ENCODE results near the gene BCL2L12. TPM values are rescaled to one million over a fixed set of nuclear protein-coding genes. Genes with fewer than 3 reads are reported as not detected.

The BCL2L12 gene
- total and polyA plus RNA-seq, 9 donors = 6.7 to 21.0 (median 15.6) TPM

DNA sequence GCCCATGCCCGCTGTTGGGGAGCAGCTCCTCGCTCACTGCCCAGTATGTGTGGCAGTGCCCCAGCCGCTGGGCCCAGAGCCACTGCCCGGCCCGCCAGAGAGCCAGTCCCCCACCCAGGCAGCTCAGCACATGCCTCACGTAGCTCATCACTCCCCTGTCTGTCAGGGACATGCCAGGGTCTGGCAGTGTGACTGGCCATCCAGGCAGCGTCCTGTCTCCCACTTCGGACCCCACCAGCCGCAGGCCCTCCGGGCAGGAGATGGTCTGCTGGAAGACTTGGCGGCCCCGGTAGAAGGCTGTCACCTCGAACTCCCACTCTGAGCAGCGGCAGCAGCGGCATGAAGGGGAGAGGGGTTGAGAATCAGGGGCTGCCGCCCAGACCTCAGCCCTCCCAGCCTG lies 3.7 kb upstream of the BCL2L12 start:
- H3K4me3 ChIP-seq = no peak overlapping the region
- TF ChIP-seq POLR2A (IDR thresholded peaks at IDR 0.05) (no peak), EP300 (IDR thresholded peaks at IDR 0.05) (no peak)
- TF ChIP-seq, protein P1, sequence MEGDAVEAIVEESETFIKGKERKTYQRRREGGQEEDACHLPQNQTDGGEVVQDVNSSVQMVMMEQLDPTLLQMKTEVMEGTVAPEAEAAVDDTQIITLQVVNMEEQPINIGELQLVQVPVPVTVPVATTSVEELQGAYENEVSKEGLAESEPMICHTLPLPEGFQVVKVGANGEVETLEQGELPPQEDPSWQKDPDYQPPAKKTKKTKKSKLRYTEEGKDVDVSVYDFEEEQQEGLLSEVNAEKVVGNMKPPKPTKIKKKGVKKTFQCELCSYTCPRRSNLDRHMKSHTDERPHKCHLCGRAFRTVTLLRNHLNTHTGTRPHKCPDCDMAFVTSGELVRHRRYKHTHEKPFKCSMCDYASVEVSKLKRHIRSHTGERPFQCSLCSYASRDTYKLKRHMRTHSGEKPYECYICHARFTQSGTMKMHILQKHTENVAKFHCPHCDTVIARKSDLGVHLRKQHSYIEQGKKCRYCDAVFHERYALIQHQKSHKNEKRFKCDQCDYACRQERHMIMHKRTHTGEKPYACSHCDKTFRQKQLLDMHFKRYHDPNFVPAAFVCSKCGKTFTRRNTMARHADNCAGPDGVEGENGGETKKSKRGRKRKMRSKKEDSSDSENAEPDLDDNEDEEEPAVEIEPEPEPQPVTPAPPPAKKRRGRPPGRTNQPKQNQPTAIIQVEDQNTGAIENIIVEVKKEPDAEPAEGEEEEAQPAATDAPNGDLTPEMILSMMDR (IDR thresholded peaks at IDR 0.05) = no peak
- no peaks in the 10 kb centered on the region for H3K36me3 ChIP-seq
- H3K4me1 ChIP-seq (ENCODE audit: insufficient read depth) = peaks cover 4% of the 10 kb centered on the region
- 85 to 88% (median 88%) methylated on average over 12 to 16 of the region's 16 CpGs for WGBS, 3 donors
- peak in 1 of 5 donors; percentile 35 for DNase-seq
- no peaks in the 10 kb centered on the region for H3K27me3 ChIP-seq
- intact Hi-C loops (cut with DNase I) = no loop called here
- no peaks in the 10 kb centered on the region for H3K9me3 ChIP-seq
- H3K27ac ChIP-seq = no peak overlapping the region

GRCh38 chr19:49663224-49663623 lies 2.5 kb upstream of the BCL2L12 start:
- no peak for DNase-seq
- Histone ChIP-seq H3K9me3 (no peaks in the 10 kb centered on the region), H3K4me3 (no peak overlapping the region), H3K4me1 (ENCODE audit: insufficient read depth) (peaks cover 4% of the 10 kb centered on the region), H3K27ac (no peak overlapping the region), H3K27me3 (no peaks in the 10 kb centered on the region), H3K36me3 (no peaks in the 10 kb centered on the region)
- intact Hi-C loops (cut with DNase I) = no loop called here
- 69 to 81% (median 76%) methylated on average over 12 of the region's 12 CpGs for WGBS, 3 donors
- no peak for TF ChIP-seq EP300 (IDR thresholded peaks at IDR 0.05)
- no peak for TF ChIP-seq POLR2A (IDR thresholded peaks at IDR 0.05)
- TF ChIP-seq, protein P1 (IDR thresholded peaks at IDR 0.05) = no peak

- TF ChIP-seq POLR2A (IDR thresholded peaks at IDR 0.05) (peak; percentile 46), EP300 (IDR thresholded peaks at IDR 0.05) (no peak)
- TF ChIP-seq, protein P1 (IDR thresholded peaks at IDR 0.05) = peak in 2 of 3 donors; percentile 43 to 66
- intact Hi-C loops (cut with DNase I) = loop anchor here in 1 of 4 donors (2.0 kb wide), 1 partner anchor 22 kb away; the partner anchor contains the start of gene SCAF1
- peak; percentile 90 to 93 (median 91) for DNase-seq
- Histone ChIP-seq H3K9me3 (no peaks in the 10 kb centered on the region), H3K27ac (peak overlapping the region in 1 of 2 donors; percentile 69), H3K4me3 (peak overlapping the region; percentile 78), H3K36me3 (no peaks in the 10 kb centered on the region), H3K27me3 (no peaks in the 10 kb centered on the region), H3K4me1 (ENCODE audit: insufficient read depth) (peaks cover 4% of the 10 kb centered on the region)
- 0 to 1% (median 0%) methylated on average over 41 to 53 of the region's 53 CpGs for WGBS, 3 donors
Measured at GRCh38 chr19:49664171-49665035, 1.3 kb upstream of the BCL2L12 start.

- no peak for TF ChIP-seq EP300 (IDR thresholded peaks at IDR 0.05)
- TF ChIP-seq, protein P1 (IDR thresholded peaks at IDR 0.05) = no peak
- no peak for TF ChIP-seq POLR2A (IDR thresholded peaks at IDR 0.05)
- intact Hi-C loops (cut with DNase I) = loop anchor here in 1 of 4 donors (2.0 kb wide), 1 partner anchor 22 kb away; the partner anchor contains the start of gene SCAF1
- no peaks in the 10 kb centered on the region for H3K36me3 ChIP-seq
Measured at GRCh38 chr19:49665036-49665350, 740 bp upstream of the BCL2L12 start.

More at GRCh38 chr19:49665036-49665350, 740 bp upstream of the BCL2L12 start:
- H3K4me1 ChIP-seq (ENCODE audit: insufficient read depth) = peaks cover 4% of the 10 kb centered on the region
- peak overlapping the region; percentile 14 to 69 for H3K27ac ChIP-seq
- DNase-seq = no peak
- H3K4me3 ChIP-seq = peak overlapping the region; percentile 78
- H3K27me3 ChIP-seq = no peaks in the 10 kb centered on the region
- WGBS, 3 donors = 0 to 1% (median 0%) methylated on average over 7 of the region's 7 CpGs
- H3K9me3 ChIP-seq = no peaks in the 10 kb centered on the region

Data from ovary (tissue), 9 donors.